Measurements from ENCODE around the gene JCAD.

JCAD gene

GRCh38 chr10:30093303-30093950, 34.0 kb upstream of the JCAD start:
- Histone ChIP-seq H3K9ac (ENCODE audit: low read depth, low read length) (no peak overlapping the region), H3K9me3 (ENCODE audit: control insufficient read depth, insufficient read depth, low read length) (no peaks in the 10 kb centered on the region), H3K36me3 (ENCODE audit: control insufficient read depth, insufficient read depth, low read length) (no peaks in the 10 kb centered on the region), H3K4me1 (ENCODE audit: control insufficient read depth, insufficient read depth, low read length) (no peaks in the 10 kb centered on the region), H3K4me3 (ENCODE audit: low read depth, low read length) (no peak overlapping the region), H3K27me3 (ENCODE audit: control insufficient read depth, insufficient read depth, low read length) (no peaks in the 10 kb centered on the region)

- H3K36me3 ChIP-seq (ENCODE audit: control insufficient read depth, insufficient read depth, low read length): no peaks in the 10 kb centered on the region
- H3K9ac ChIP-seq (ENCODE audit: low read depth, low read length): no peak overlapping the region
- H3K4me1 ChIP-seq (ENCODE audit: control insufficient read depth, insufficient read depth, low read length): no peaks in the 10 kb centered on the region
- H3K9me3 ChIP-seq (ENCODE audit: control insufficient read depth, insufficient read depth, low read length): no peaks in the 10 kb centered on the region
- no peak overlapping the region for H3K4me3 ChIP-seq (ENCODE audit: low read depth, low read length)
- H3K27me3 ChIP-seq (ENCODE audit: control insufficient read depth, insufficient read depth, low read length): no peaks in the 10 kb centered on the region
Observed at GRCh38 chr10:30092151-30092790, 32.9 kb upstream of the JCAD start.

GRCh38 chr10:30091136-30091535, 31.8 kb upstream of the JCAD start:
- no peak overlapping the region for H3K4me3 ChIP-seq (ENCODE audit: low read depth, low read length)
- no peaks in the 10 kb centered on the region for H3K9me3 ChIP-seq (ENCODE audit: control insufficient read depth, insufficient read depth, low read length)
- H3K27me3 ChIP-seq (ENCODE audit: control insufficient read depth, insufficient read depth, low read length): no peaks in the 10 kb centered on the region
- no peak overlapping the region for H3K9ac ChIP-seq (ENCODE audit: low read depth, low read length)
- no peaks in the 10 kb centered on the region for H3K4me1 ChIP-seq (ENCODE audit: control insufficient read depth, insufficient read depth, low read length)
- H3K36me3 ChIP-seq (ENCODE audit: control insufficient read depth, insufficient read depth, low read length): no peaks in the 10 kb centered on the region

GRCh38 chr10:30088178-30088577, 28.8 kb upstream of the JCAD start:
- Histone ChIP-seq H3K4me1 (ENCODE audit: control insufficient read depth, insufficient read depth, low read length) (no peaks in the 10 kb centered on the region), H3K36me3 (ENCODE audit: control insufficient read depth, insufficient read depth, low read length) (no peaks in the 10 kb centered on the region), H3K9me3 (ENCODE audit: control insufficient read depth, insufficient read depth, low read length) (no peaks in the 10 kb centered on the region), H3K4me3 (ENCODE audit: low read depth, low read length) (no peak overlapping the region), H3K9ac (ENCODE audit: low read depth, low read length) (no peak overlapping the region), H3K27me3 (ENCODE audit: control insufficient read depth, insufficient read depth, low read length) (no peaks in the 10 kb centered on the region)

- Histone ChIP-seq H3K27me3 (ENCODE audit: control insufficient read depth, insufficient read depth, low read length) (no peaks in the 10 kb centered on the region), H3K4me1 (ENCODE audit: control insufficient read depth, insufficient read depth, low read length) (no peaks in the 10 kb centered on the region), H3K36me3 (ENCODE audit: control insufficient read depth, insufficient read depth, low read length) (no peaks in the 10 kb centered on the region), H3K4me3 (ENCODE audit: low read depth, low read length) (no peak overlapping the region), H3K9me3 (ENCODE audit: control insufficient read depth, insufficient read depth, low read length) (no peaks in the 10 kb centered on the region), H3K9ac (ENCODE audit: low read depth, low read length) (no peak overlapping the region)
Observed at GRCh38 chr10:30083934-30084333, 24.5 kb upstream of the JCAD start.

- H3K27me3 ChIP-seq (ENCODE audit: control insufficient read depth, insufficient read depth, low read length): no peaks in the 10 kb centered on the region
- H3K4me3 ChIP-seq (ENCODE audit: low read depth, low read length): no peak overlapping the region
- H3K4me1 ChIP-seq (ENCODE audit: control insufficient read depth, insufficient read depth, low read length): no peaks in the 10 kb centered on the region
- H3K9me3 ChIP-seq (ENCODE audit: control insufficient read depth, insufficient read depth, low read length): no peaks in the 10 kb centered on the region
- no peaks in the 10 kb centered on the region for H3K36me3 ChIP-seq (ENCODE audit: control insufficient read depth, insufficient read depth, low read length)
- H3K9ac ChIP-seq (ENCODE audit: low read depth, low read length): no peak overlapping the region
Observed at GRCh38 chr10:30081182-30081581, 21.8 kb upstream of the JCAD start.

GRCh38 chr10:30080161-30080560, 20.8 kb upstream of the JCAD start:
- no peak overlapping the region for H3K9ac ChIP-seq (ENCODE audit: low read depth, low read length)
- no peaks in the 10 kb centered on the region for H3K4me1 ChIP-seq (ENCODE audit: control insufficient read depth, insufficient read depth, low read length)
- no peaks in the 10 kb centered on the region for H3K27me3 ChIP-seq (ENCODE audit: control insufficient read depth, insufficient read depth, low read length)
- no peaks in the 10 kb centered on the region for H3K36me3 ChIP-seq (ENCODE audit: control insufficient read depth, insufficient read depth, low read length)
- H3K4me3 ChIP-seq (ENCODE audit: low read depth, low read length): no peak overlapping the region
- H3K9me3 ChIP-seq (ENCODE audit: control insufficient read depth, insufficient read depth, low read length): no peaks in the 10 kb centered on the region

- Histone ChIP-seq H3K9ac (ENCODE audit: low read depth, low read length) (no peak overlapping the region), H3K36me3 (ENCODE audit: control insufficient read depth, insufficient read depth, low read length) (no peaks in the 10 kb centered on the region), H3K4me3 (ENCODE audit: low read depth, low read length) (no peak overlapping the region), H3K9me3 (ENCODE audit: control insufficient read depth, insufficient read depth, low read length) (no peaks in the 10 kb centered on the region), H3K4me1 (ENCODE audit: control insufficient read depth, insufficient read depth, low read length) (no peaks in the 10 kb centered on the region), H3K27me3 (ENCODE audit: control insufficient read depth, insufficient read depth, low read length) (no peaks in the 10 kb centered on the region)
Observed at GRCh38 chr10:30079408-30079807, 20.0 kb upstream of the JCAD start.

- no peaks in the 10 kb centered on the region for H3K36me3 ChIP-seq (ENCODE audit: control insufficient read depth, insufficient read depth, low read length)
- no peak overlapping the region for H3K4me3 ChIP-seq (ENCODE audit: low read depth, low read length)
- no peaks in the 10 kb centered on the region for H3K9me3 ChIP-seq (ENCODE audit: control insufficient read depth, insufficient read depth, low read length)
- no peaks in the 10 kb centered on the region for H3K27me3 ChIP-seq (ENCODE audit: control insufficient read depth, insufficient read depth, low read length)
- no peaks in the 10 kb centered on the region for H3K4me1 ChIP-seq (ENCODE audit: control insufficient read depth, insufficient read depth, low read length)
- H3K9ac ChIP-seq (ENCODE audit: low read depth, low read length): no peak overlapping the region
Observed at GRCh38 chr10:30075481-30075880, 16.1 kb upstream of the JCAD start.

GRCh38 chr10:30074933-30075332, 15.5 kb upstream of the JCAD start:
- no peaks in the 10 kb centered on the region for H3K27me3 ChIP-seq (ENCODE audit: control insufficient read depth, insufficient read depth, low read length)
- no peaks in the 10 kb centered on the region for H3K4me1 ChIP-seq (ENCODE audit: control insufficient read depth, insufficient read depth, low read length)
- H3K36me3 ChIP-seq (ENCODE audit: control insufficient read depth, insufficient read depth, low read length): no peaks in the 10 kb centered on the region
- H3K9me3 ChIP-seq (ENCODE audit: control insufficient read depth, insufficient read depth, low read length): no peaks in the 10 kb centered on the region
- no peak overlapping the region for H3K4me3 ChIP-seq (ENCODE audit: low read depth, low read length)
- no peak overlapping the region for H3K9ac ChIP-seq (ENCODE audit: low read depth, low read length)

- no peak overlapping the region for H3K9ac ChIP-seq (ENCODE audit: low read depth, low read length)
- H3K27me3 ChIP-seq (ENCODE audit: control insufficient read depth, insufficient read depth, low read length): no peaks in the 10 kb centered on the region
- H3K36me3 ChIP-seq (ENCODE audit: control insufficient read depth, insufficient read depth, low read length): no peaks in the 10 kb centered on the region
- no peaks in the 10 kb centered on the region for H3K4me1 ChIP-seq (ENCODE audit: control insufficient read depth, insufficient read depth, low read length)
- H3K4me3 ChIP-seq (ENCODE audit: low read depth, low read length): no peak overlapping the region
- no peaks in the 10 kb centered on the region for H3K9me3 ChIP-seq (ENCODE audit: control insufficient read depth, insufficient read depth, low read length)
Observed at GRCh38 chr10:30074090-30074489, 14.7 kb upstream of the JCAD start.

GRCh38 chr10:30073767-30074060, 14.3 kb upstream of the JCAD start:
- H3K4me3 ChIP-seq (ENCODE audit: low read depth, low read length): no peak overlapping the region
- H3K9ac ChIP-seq (ENCODE audit: low read depth, low read length): no peak overlapping the region
- no peaks in the 10 kb centered on the region for H3K27me3 ChIP-seq (ENCODE audit: control insufficient read depth, insufficient read depth, low read length)
- no peaks in the 10 kb centered on the region for H3K4me1 ChIP-seq (ENCODE audit: control insufficient read depth, insufficient read depth, low read length)
- H3K9me3 ChIP-seq (ENCODE audit: control insufficient read depth, insufficient read depth, low read length): no peaks in the 10 kb centered on the region
- H3K36me3 ChIP-seq (ENCODE audit: control insufficient read depth, insufficient read depth, low read length): no peaks in the 10 kb centered on the region
